GM12865 (cell line): ENCODE measurements around the gene CD3D.
A peak's percentile ranks its signal among the peaks of the same experiment; 100 is the strongest.

Experiments
- DNase-seq: peaks from one replicate; pipeline ENCODE4 v3.0.0; 2010; ENCODE audit warnings: low read depth
- H3K4me3 ChIP-seq: 2 replicates; pipeline ENCODE4 v1.5.1; 2011; ENCODE audit warnings: mild to moderate bottlenecking, low read depth, low read length, control low read depth
- TF ChIP-seq, protein P1 (sequence below): IDR thresholded peaks from 2 replicates; pipeline ENCODE4 v1.5.1; 2011; ENCODE audit warnings: low read length, control low read depth, low read depth, inconsistent platforms; ENCODE audit not compliant: insufficient read depth; ENCODE audit errors: missing control alignments

The CD3D gene

DNA sequence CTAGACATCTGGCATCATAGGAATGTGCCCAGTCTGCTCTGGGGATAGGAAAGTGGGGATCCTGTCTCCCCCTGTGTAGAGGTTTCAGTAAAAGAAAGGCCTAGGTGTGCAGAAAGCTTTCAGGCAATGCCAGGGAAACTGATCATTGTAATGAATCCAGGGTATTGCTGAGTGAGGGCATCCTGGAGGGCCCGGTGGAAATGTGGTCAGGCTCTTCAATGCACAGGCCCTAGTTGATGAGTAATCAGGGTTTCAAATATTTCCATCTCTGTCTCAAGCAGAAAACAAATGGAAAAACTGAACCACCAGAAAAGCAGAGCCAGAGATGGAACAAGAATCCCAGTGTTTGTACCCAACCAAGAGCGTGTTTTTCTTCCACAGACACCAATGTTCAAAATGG lies 35.9 kb downstream of the CD3D start:
- TF ChIP-seq, protein P1, sequence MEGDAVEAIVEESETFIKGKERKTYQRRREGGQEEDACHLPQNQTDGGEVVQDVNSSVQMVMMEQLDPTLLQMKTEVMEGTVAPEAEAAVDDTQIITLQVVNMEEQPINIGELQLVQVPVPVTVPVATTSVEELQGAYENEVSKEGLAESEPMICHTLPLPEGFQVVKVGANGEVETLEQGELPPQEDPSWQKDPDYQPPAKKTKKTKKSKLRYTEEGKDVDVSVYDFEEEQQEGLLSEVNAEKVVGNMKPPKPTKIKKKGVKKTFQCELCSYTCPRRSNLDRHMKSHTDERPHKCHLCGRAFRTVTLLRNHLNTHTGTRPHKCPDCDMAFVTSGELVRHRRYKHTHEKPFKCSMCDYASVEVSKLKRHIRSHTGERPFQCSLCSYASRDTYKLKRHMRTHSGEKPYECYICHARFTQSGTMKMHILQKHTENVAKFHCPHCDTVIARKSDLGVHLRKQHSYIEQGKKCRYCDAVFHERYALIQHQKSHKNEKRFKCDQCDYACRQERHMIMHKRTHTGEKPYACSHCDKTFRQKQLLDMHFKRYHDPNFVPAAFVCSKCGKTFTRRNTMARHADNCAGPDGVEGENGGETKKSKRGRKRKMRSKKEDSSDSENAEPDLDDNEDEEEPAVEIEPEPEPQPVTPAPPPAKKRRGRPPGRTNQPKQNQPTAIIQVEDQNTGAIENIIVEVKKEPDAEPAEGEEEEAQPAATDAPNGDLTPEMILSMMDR = no peak
- H3K4me3 ChIP-seq = no peak overlapping the region
- DNase-seq = no peak

DNA sequence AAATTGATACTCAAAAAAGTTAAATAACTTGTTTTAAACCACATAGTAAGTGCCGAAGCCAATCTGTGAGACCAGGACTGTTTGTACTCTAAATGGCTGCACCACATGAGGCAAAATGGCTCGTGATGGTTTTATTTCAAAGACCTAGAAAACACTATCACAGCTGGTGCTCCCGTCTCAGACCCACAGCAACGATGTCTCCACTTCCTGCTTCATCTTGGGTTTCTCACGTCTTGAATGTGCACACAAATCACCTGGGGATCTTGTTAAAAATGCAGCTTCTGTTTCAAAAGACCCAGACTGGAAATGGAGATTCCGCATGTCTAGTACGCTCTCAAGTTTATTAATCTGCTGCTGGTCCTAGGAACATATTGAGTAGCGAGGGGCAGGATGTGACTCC lies 36.8 kb downstream of the CD3D start:
- DNase-seq = no peak
- H3K4me3 ChIP-seq = no peak overlapping the region
- TF ChIP-seq, protein P1 = no peak

DNA sequence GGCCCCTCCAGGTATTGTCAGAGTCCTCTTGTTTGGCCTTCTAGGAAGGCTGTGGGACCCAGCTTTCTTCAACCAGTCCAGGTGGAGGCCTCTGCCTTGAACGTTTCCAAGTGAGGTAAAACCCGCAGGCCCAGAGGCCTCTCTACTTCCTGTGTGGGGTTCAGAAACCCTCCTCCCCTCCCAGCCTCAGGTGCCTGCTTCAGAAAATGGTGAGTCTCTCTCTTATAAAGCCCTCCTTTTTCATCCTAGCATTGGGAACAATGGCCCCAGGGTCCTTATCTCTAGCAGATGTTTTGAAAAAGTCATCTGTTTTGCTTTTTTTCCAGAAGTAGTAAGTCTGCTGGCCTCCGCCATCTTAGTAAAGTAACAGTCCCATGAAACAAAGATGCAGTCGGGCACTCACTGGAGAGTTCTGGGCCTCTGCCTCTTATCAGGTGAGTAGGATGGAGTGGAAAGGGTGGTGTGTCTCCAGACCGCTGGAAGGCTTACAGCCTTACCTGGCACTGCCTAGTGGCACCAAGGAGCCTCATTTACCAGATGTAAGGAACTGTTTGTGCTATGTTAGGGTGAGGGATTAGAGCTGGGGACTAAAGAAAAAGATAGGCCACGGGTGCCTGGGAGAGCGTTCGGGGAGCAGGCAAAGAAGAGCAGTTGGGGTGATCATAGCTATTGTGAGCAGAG lies 37.8 kb downstream of the CD3D start, which contains the start of gene CD3E:
Gene CD3E (plus strand): TSS at position 163 of the 681 bp plus-strand sequence. CDS start 223 bp downstream, at position 386.
- TF ChIP-seq, protein P1 = no peak
- DNase-seq = peak; percentile 32
- no peak within 1 kb of the TSS for H3K4me3 ChIP-seq

GRCh38 chr11:118304227-118304567 lies 38.3 kb downstream of the CD3D start:
- DNase-seq = no peak
- no peak overlapping the region for H3K4me3 ChIP-seq
- TF ChIP-seq, protein P1 = no peak

GRCh38 chr11:118301600-118302195 lies 40.8 kb downstream of the CD3D start:
- DNase-seq = no peak
- H3K4me3 ChIP-seq = no peak overlapping the region
- TF ChIP-seq, protein P1 = no peak

- peak; percentile 54 for DNase-seq
- H3K4me3 ChIP-seq = no peak overlapping the region
- TF ChIP-seq, protein P1 = peak; percentile 43
Measured at GRCh38 chr11:118295815-118296454, 46.6 kb downstream of the CD3D start.
